ENCODE results near the gene AJAP1. TPM values are rescaled to one million over a fixed set of nuclear protein-coding genes. Genes with fewer than 3 reads are reported as not detected.

AJAP1 gene
- total and polyA plus RNA-seq, 2 donors (not counting 1 experiment from before 2014, with no cell fraction given), result not detected

DNA sequence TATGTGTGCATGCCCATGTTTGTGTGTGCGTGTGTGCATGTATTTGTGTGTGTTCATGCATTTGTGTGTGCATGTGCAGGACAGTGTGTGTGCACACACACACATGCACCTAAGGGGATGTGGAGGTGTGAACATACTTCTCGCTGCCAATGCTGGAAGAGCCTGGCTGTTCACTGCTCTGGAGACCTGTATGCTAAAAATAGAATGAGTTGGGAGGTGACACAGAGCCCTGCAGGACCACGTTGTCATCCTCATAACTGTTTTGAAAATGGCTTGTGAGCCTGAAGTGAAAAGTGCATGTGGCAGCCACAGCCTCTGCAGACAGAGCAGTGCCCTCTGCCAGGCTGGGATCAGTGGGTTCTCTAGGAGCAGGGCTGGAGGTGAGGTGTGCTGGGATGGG lies 95.8 kb downstream of the AJAP1 start:
- Histone ChIP-seq H3K36me3 (replicated peaks in 1 of 2; ENCODE audit: control extremely low read depth in 1 of 2, control insufficient read depth in 1 of 2, extremely low read depth in 1 of 2, insufficient read depth in 2 of 2, low read length in 1 of 2) (no peaks in the 10 kb centered on the region), H3K79me2 (ENCODE audit: control insufficient read depth, insufficient read depth, low read length) (no peaks in the 10 kb centered on the region), H3K9ac (ENCODE audit: low read length) (no peak overlapping the region), H3K4me3 (ENCODE audit: control extremely low read depth in 1 of 5, extremely low read depth in 1 of 5, insufficient read depth in 1 of 5, low read depth in 2 of 5, low read length in 4 of 5) (no peak overlapping the region), H3K4me2 (replicated peaks; ENCODE audit: low read depth, low read length, poor library complexity, severe bottlenecking) (no peak overlapping the region), H3K27ac (ENCODE audit: low read length in 2 of 2) (no peak overlapping the region), H3K9me3 (ENCODE audit: control extremely low read depth in 1 of 3, control insufficient read depth in 2 of 3, insufficient read depth in 1 of 3, low read length in 2 of 3) (peaks cover 0 to 13% (median 0%) of the 10 kb centered on the region in 3 donors), H3K4me1 (ENCODE audit: control insufficient read depth in 2 of 2, insufficient read depth in 2 of 2, low read length in 2 of 2) (no peaks in the 10 kb centered on the region), H2AFZ (ENCODE audit: insufficient read depth, low read depth, low read length, poor library complexity, severe bottlenecking) (no peak overlapping the region), H3K27me3 (replicated peaks in 1 of 4; ENCODE audit: control extremely low read depth in 1 of 4, control insufficient read depth in 3 of 4, insufficient read depth in 4 of 4, low read length in 3 of 4) (no peaks in the 10 kb centered on the region), H4K20me1 (ENCODE audit: control insufficient read depth, insufficient read depth, low read length, poor library complexity, severe bottlenecking) (no peaks in the 10 kb centered on the region)
- Mint-ChIP-seq H3K27ac (no peak overlapping the region), H3K4me1 (no peaks in the 10 kb centered on the region), H3K27me3 (peaks cover 3% of the 10 kb centered on the region), H3K9me3 (ENCODE audit: insufficient read depth) (peaks cover 2% of the 10 kb centered on the region), H3K4me3 (no peak overlapping the region)
- ChIA-PET CTCF (no interaction called here), POLR2A (no interaction called here)
- TF ChIP-seq CTCF (IDR thresholded peaks at IDR 0.05), result no peak
- TF ChIP-seq EZH2 (IDR thresholded peaks at IDR 0.05; ENCODE audit: borderline replicate concordance, insufficient read depth, low read depth, low read length, poor library complexity, severe bottlenecking), result no peak
- ATAC-seq (ENCODE audit: low read depth) (no peak), DNase-seq (no peak)
- 63% methylated on average over 3 of the region's 3 CpGs for WGBS (ENCODE audit: insufficient coverage)
- intact Hi-C loops (cut with micrococcal nuclease), result no loop called here

DNA sequence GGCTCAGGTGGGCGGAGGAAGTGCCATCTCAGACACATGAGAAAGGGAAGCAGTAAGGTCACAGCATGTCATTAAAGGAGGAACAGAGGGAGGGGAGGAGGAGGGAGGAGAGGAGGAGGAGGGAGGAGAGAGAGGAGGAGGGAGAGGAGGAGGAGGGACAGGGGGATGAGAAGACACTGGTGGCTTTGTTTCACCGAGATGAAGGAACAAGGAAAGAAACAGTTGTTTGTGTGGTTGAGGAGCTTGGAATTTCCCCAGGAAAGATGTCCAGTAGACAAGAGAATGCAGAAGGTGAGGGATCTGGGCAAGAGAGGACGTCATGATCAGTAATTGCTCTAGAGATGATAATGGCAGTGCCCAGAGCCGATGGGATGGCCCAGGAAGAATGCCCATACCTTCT lies 97.7 kb downstream of the AJAP1 start:
- Mint-ChIP-seq H3K4me3 (no peak overlapping the region), H3K9me3 (ENCODE audit: insufficient read depth) (peaks cover 2% of the 10 kb centered on the region)

More for the DNA sequence above, 97.7 kb downstream of the AJAP1 start:
- Mint-ChIP-seq H3K27me3 (peaks cover 3% of the 10 kb centered on the region), H3K27ac (no peak overlapping the region), H3K4me1 (no peaks in the 10 kb centered on the region)
- Histone ChIP-seq H3K36me3 (replicated peaks in 1 of 2; ENCODE audit: control extremely low read depth in 1 of 2, control insufficient read depth in 1 of 2, extremely low read depth in 1 of 2, insufficient read depth in 2 of 2, low read length in 1 of 2) (no peaks in the 10 kb centered on the region), H3K27ac (ENCODE audit: low read length in 2 of 2) (no peak overlapping the region), H3K27me3 (replicated peaks in 1 of 4; ENCODE audit: control extremely low read depth in 1 of 4, control insufficient read depth in 3 of 4, insufficient read depth in 4 of 4, low read length in 3 of 4) (no peaks in the 10 kb centered on the region), H3K79me2 (ENCODE audit: control insufficient read depth, insufficient read depth, low read length) (no peaks in the 10 kb centered on the region), H2AFZ (ENCODE audit: insufficient read depth, low read depth, low read length, poor library complexity, severe bottlenecking) (no peak overlapping the region), H3K4me3 (ENCODE audit: control extremely low read depth in 1 of 5, extremely low read depth in 1 of 5, insufficient read depth in 1 of 5, low read depth in 2 of 5, low read length in 4 of 5) (no peak overlapping the region), H3K4me2 (replicated peaks; ENCODE audit: low read depth, low read length, poor library complexity, severe bottlenecking) (no peak overlapping the region), H3K9me3 (ENCODE audit: control extremely low read depth in 1 of 3, control insufficient read depth in 2 of 3, insufficient read depth in 1 of 3, low read length in 2 of 3) (peaks cover 0 to 26% (median 0%) of the 10 kb centered on the region in 3 donors), H3K9ac (ENCODE audit: low read length) (no peak overlapping the region), H3K4me1 (ENCODE audit: control insufficient read depth in 2 of 2, insufficient read depth in 2 of 2, low read length in 2 of 2) (no peaks in the 10 kb centered on the region), H4K20me1 (ENCODE audit: control insufficient read depth, insufficient read depth, low read length, poor library complexity, severe bottlenecking) (no peaks in the 10 kb centered on the region)
- DNase-seq (no peak), ATAC-seq (ENCODE audit: low read depth) (no peak)
- POLR2A ChIA-PET, result no interaction called here
- CTCF ChIA-PET, result no interaction called here
- 72% methylated on average over 4 of the region's 4 CpGs for WGBS (ENCODE audit: insufficient coverage)
- intact Hi-C loops (cut with micrococcal nuclease), result no loop called here
- TF ChIP-seq EZH2 (IDR thresholded peaks at IDR 0.05; ENCODE audit: borderline replicate concordance, insufficient read depth, low read depth, low read length, poor library complexity, severe bottlenecking) (no peak), CTCF (IDR thresholded peaks at IDR 0.05) (no peak)

Measured in B cell (primary cell).